ENCODE measurements around the gene AP5Z1. TPM values are rescaled to one million over a fixed set of nuclear protein-coding genes. Genes with fewer than 3 reads are reported as not detected.
A peak's percentile ranks its signal among the peaks of the same experiment; 100 is the strongest.

AP5Z1 gene
- polyA plus RNA-seq, 1 donor = 33.4 TPM

GRCh38 chr7:4775848-4776623 lies 613 bp downstream of the AP5Z1 start:
- WGBS (ENCODE audit: insufficient coverage, low lambda C conversion rate) = no CpG with 5 or more reads among the region's 32 CpGs
- Histone ChIP-seq H3K27me3 (ENCODE audit: control insufficient read depth, insufficient read depth, low read length) (no peaks in the 10 kb centered on the region), H3K9me3 (ENCODE audit: control insufficient read depth, low read depth, low read length) (no peaks in the 10 kb centered on the region), H3K4me1 (ENCODE audit: control insufficient read depth, insufficient read depth, low read length) (peaks cover 13% of the 10 kb centered on the region), H3K36me3 (ENCODE audit: control insufficient read depth, insufficient read depth, low read length) (peaks cover 12% of the 10 kb centered on the region), H3K27ac (ENCODE audit: low read length) (peak overlapping the region; percentile 83), H3K4me3 (ENCODE audit: low read length) (peak overlapping the region; percentile 97)
- no peak for DNase-seq

GRCh38 chr7:4779118-4779517 lies 3.7 kb downstream of the AP5Z1 start:
- no peak for DNase-seq
- peaks cover 39% of the 10 kb centered on the region for H3K36me3 ChIP-seq (ENCODE audit: control insufficient read depth, insufficient read depth, low read length)
- 100% methylated on average over 4 of the region's 5 CpGs for WGBS (ENCODE audit: insufficient coverage, low lambda C conversion rate)

GRCh38 chr7:4781366-4782069 lies 6.1 kb downstream of the AP5Z1 start:
- H3K36me3 ChIP-seq (ENCODE audit: control insufficient read depth, insufficient read depth, low read length) = peaks cover 62% of the 10 kb centered on the region
- H3K27me3 ChIP-seq (ENCODE audit: control insufficient read depth, insufficient read depth, low read length) = no peaks in the 10 kb centered on the region
- WGBS (ENCODE audit: insufficient coverage, low lambda C conversion rate) = no CpG with 5 or more reads among the region's 27 CpGs
- no peak for DNase-seq
- no peak overlapping the region for H3K4me3 ChIP-seq (ENCODE audit: low read length)
- no peaks in the 10 kb centered on the region for H3K9me3 ChIP-seq (ENCODE audit: control insufficient read depth, low read depth, low read length)
- H3K4me1 ChIP-seq (ENCODE audit: control insufficient read depth, insufficient read depth, low read length) = peaks cover 4% of the 10 kb centered on the region
- H3K27ac ChIP-seq (ENCODE audit: low read length) = no peak overlapping the region

More at GRCh38 chr7:4779118-4779517, 3.7 kb downstream of the AP5Z1 start:
- H3K4me3 ChIP-seq (ENCODE audit: low read length) = no peak overlapping the region
- H3K4me1 ChIP-seq (ENCODE audit: control insufficient read depth, insufficient read depth, low read length) = peaks cover 11% of the 10 kb centered on the region
- H3K9me3 ChIP-seq (ENCODE audit: control insufficient read depth, low read depth, low read length) = no peaks in the 10 kb centered on the region
- H3K27ac ChIP-seq (ENCODE audit: low read length) = no peak overlapping the region
- no peaks in the 10 kb centered on the region for H3K27me3 ChIP-seq (ENCODE audit: control insufficient read depth, insufficient read depth, low read length)

GRCh38 chr7:4782333-4783291 lies 7.2 kb downstream of the AP5Z1 start:
- Histone ChIP-seq H3K9me3 (ENCODE audit: control insufficient read depth, low read depth, low read length) (no peaks in the 10 kb centered on the region), H3K27ac (ENCODE audit: low read length) (no peak overlapping the region), H3K36me3 (ENCODE audit: control insufficient read depth, insufficient read depth, low read length) (peaks cover 70% of the 10 kb centered on the region), H3K27me3 (ENCODE audit: control insufficient read depth, insufficient read depth, low read length) (no peaks in the 10 kb centered on the region), H3K4me3 (ENCODE audit: low read length) (no peak overlapping the region), H3K4me1 (ENCODE audit: control insufficient read depth, insufficient read depth, low read length) (no peaks in the 10 kb centered on the region)
- no CpG with 5 or more reads among the region's 36 CpGs for WGBS (ENCODE audit: insufficient coverage, low lambda C conversion rate)
- no peak for DNase-seq

- no peak overlapping the region for H3K4me3 ChIP-seq (ENCODE audit: low read length)
- H3K9me3 ChIP-seq (ENCODE audit: control insufficient read depth, low read depth, low read length) = no peaks in the 10 kb centered on the region
- H3K27me3 ChIP-seq (ENCODE audit: control insufficient read depth, insufficient read depth, low read length) = no peaks in the 10 kb centered on the region
- no peaks in the 10 kb centered on the region for H3K4me1 ChIP-seq (ENCODE audit: control insufficient read depth, insufficient read depth, low read length)
- H3K36me3 ChIP-seq (ENCODE audit: control insufficient read depth, insufficient read depth, low read length) = peaks cover 76% of the 10 kb centered on the region
- H3K27ac ChIP-seq (ENCODE audit: low read length) = no peak overlapping the region
- no CpG with 5 or more reads among the region's 16 CpGs for WGBS (ENCODE audit: insufficient coverage, low lambda C conversion rate)
- no peak for DNase-seq
Measured at GRCh38 chr7:4783292-4783652, 7.8 kb downstream of the AP5Z1 start.

GRCh38 chr7:4783762-4784351 lies 8.4 kb downstream of the AP5Z1 start:
- whole genome bisulfite sequencing (ENCODE audit: insufficient coverage, low lambda C conversion rate) = no CpG with 5 or more reads among the region's 40 CpGs
- H3K9me3 ChIP-seq (ENCODE audit: control insufficient read depth, low read depth, low read length) = no peaks in the 10 kb centered on the region
- no peaks in the 10 kb centered on the region for H3K4me1 ChIP-seq (ENCODE audit: control insufficient read depth, insufficient read depth, low read length)
- no peak overlapping the region for H3K4me3 ChIP-seq (ENCODE audit: low read length)
- no peak overlapping the region for H3K27ac ChIP-seq (ENCODE audit: low read length)
- H3K36me3 ChIP-seq (ENCODE audit: control insufficient read depth, insufficient read depth, low read length) = peaks cover 82% of the 10 kb centered on the region
- no peaks in the 10 kb centered on the region for H3K27me3 ChIP-seq (ENCODE audit: control insufficient read depth, insufficient read depth, low read length)
- DNase-seq = no peak

GRCh38 chr7:4784799-4785198 lies 9.4 kb downstream of the AP5Z1 start:
- H3K27ac ChIP-seq (ENCODE audit: low read length) = no peak overlapping the region
- H3K36me3 ChIP-seq (ENCODE audit: control insufficient read depth, insufficient read depth, low read length) = peaks cover 90% of the 10 kb centered on the region
- no peaks in the 10 kb centered on the region for H3K9me3 ChIP-seq (ENCODE audit: control insufficient read depth, low read depth, low read length)
- H3K4me3 ChIP-seq (ENCODE audit: low read length) = no peak overlapping the region
- WGBS (ENCODE audit: insufficient coverage, low lambda C conversion rate) = no CpG with 5 or more reads among the region's 19 CpGs
- no peaks in the 10 kb centered on the region for H3K4me1 ChIP-seq (ENCODE audit: control insufficient read depth, insufficient read depth, low read length)
- DNase-seq = no peak
- no peaks in the 10 kb centered on the region for H3K27me3 ChIP-seq (ENCODE audit: control insufficient read depth, insufficient read depth, low read length)

- DNase-seq = no peak
- Histone ChIP-seq H3K9me3 (ENCODE audit: control insufficient read depth, low read depth, low read length) (no peaks in the 10 kb centered on the region), H3K27me3 (ENCODE audit: control insufficient read depth, insufficient read depth, low read length) (no peaks in the 10 kb centered on the region), H3K27ac (ENCODE audit: low read length) (no peak overlapping the region), H3K4me1 (ENCODE audit: control insufficient read depth, insufficient read depth, low read length) (no peaks in the 10 kb centered on the region), H3K4me3 (ENCODE audit: low read length) (no peak overlapping the region), H3K36me3 (ENCODE audit: control insufficient read depth, insufficient read depth, low read length) (peaks cover 92% of the 10 kb centered on the region)
- WGBS (ENCODE audit: insufficient coverage, low lambda C conversion rate) = no CpG with 5 or more reads among the region's 20 CpGs
Measured at GRCh38 chr7:4785371-4785770, 9.9 kb downstream of the AP5Z1 start.

GRCh38 chr7:4786015-4786414 lies 10.6 kb downstream of the AP5Z1 start:
- no peak for DNase-seq
- Histone ChIP-seq H3K9me3 (ENCODE audit: control insufficient read depth, low read depth, low read length) (no peaks in the 10 kb centered on the region), H3K4me1 (ENCODE audit: control insufficient read depth, insufficient read depth, low read length) (no peaks in the 10 kb centered on the region), H3K27ac (ENCODE audit: low read length) (no peak overlapping the region), H3K4me3 (ENCODE audit: low read length) (no peak overlapping the region), H3K27me3 (ENCODE audit: control insufficient read depth, insufficient read depth, low read length) (no peaks in the 10 kb centered on the region), H3K36me3 (ENCODE audit: control insufficient read depth, insufficient read depth, low read length) (peaks cover 94% of the 10 kb centered on the region)
- WGBS (ENCODE audit: insufficient coverage, low lambda C conversion rate) = no CpG with 5 or more reads among the region's 17 CpGs

- no peak for DNase-seq
- Histone ChIP-seq H3K4me1 (ENCODE audit: control insufficient read depth, insufficient read depth, low read length) (peaks cover under 1% of the 10 kb centered on the region), H3K27me3 (ENCODE audit: control insufficient read depth, insufficient read depth, low read length) (no peaks in the 10 kb centered on the region), H3K4me3 (ENCODE audit: low read length) (no peak overlapping the region), H3K36me3 (ENCODE audit: control insufficient read depth, insufficient read depth, low read length) (peaks cover 87% of the 10 kb centered on the region), H3K9me3 (ENCODE audit: control insufficient read depth, low read depth, low read length) (no peaks in the 10 kb centered on the region), H3K27ac (ENCODE audit: low read length) (no peak overlapping the region)
- no CpG with 5 or more reads among the region's 17 CpGs for WGBS (ENCODE audit: insufficient coverage, low lambda C conversion rate)
Measured at GRCh38 chr7:4787541-4787940, 12.1 kb downstream of the AP5Z1 start.

All from large intestine (tissue), 3 donors.